C4-2B (cell line): ENCODE measurements around the gene RASD1.

ENCODE experiments used
- H3K27ac ChIP-seq: fragments of 450-650 bp; 2 replicates; pipeline ENCODE4 v1.5.1; 2017
- CTCF ChIP-seq: fragments of 450-650 bp; conservative IDR thresholded peaks from 2 replicates; pipeline ENCODE4 v1.5.1; 2017; ENCODE audit warnings: mild to moderate bottlenecking
- ZFX ChIP-seq: fragments of 450-650 bp; IDR thresholded peaks from 2 replicates; pipeline ENCODE4 v1.6.1; 2017

Gene RASD1

GRCh38 chr17:17518951-17519350 lies 22.8 kb upstream of the RASD1 start:
- no peak for TF ChIP-seq CTCF
- no peak for TF ChIP-seq ZFX
- no peak overlapping the region for H3K27ac ChIP-seq

GRCh38 chr17:17518014-17518413 lies 21.8 kb upstream of the RASD1 start:
- no peak for TF ChIP-seq ZFX
- TF ChIP-seq CTCF: no peak
- no peak overlapping the region for H3K27ac ChIP-seq

GRCh38 chr17:17516941-17517720 lies 20.9 kb upstream of the RASD1 start:
- H3K27ac ChIP-seq: no peak overlapping the region
- TF ChIP-seq ZFX (no peak), CTCF (no peak)

- no peak overlapping the region for H3K27ac ChIP-seq
- TF ChIP-seq CTCF (no peak), ZFX (no peak)
Observed at GRCh38 chr17:17515934-17516930, 20.0 kb upstream of the RASD1 start.

GRCh38 chr17:17514993-17515933 lies 19.1 kb upstream of the RASD1 start:
- H3K27ac ChIP-seq: no peak overlapping the region
- TF ChIP-seq CTCF: no peak
- TF ChIP-seq ZFX: no peak

- H3K27ac ChIP-seq: no peak overlapping the region
- no peak for TF ChIP-seq CTCF
- TF ChIP-seq ZFX: no peak
Observed at GRCh38 chr17:17514361-17514992, 18.3 kb upstream of the RASD1 start.
